ENCODE measurements around the gene CCNG2. TPM values are rescaled to one million over a fixed set of nuclear protein-coding genes. Genes with fewer than 3 reads are reported as not detected.

The CCNG2 gene
- total RNA-seq, 1 experiment from 2014 or later: 44.2 TPM

GRCh38 chr4:77163641-77164040 is 6.6 kb downstream of the CCNG2 start:
- Histone ChIP-seq H3K4me1 (replicated peaks; ENCODE audit: insufficient read depth) (peaks cover 6% of the 10 kb centered on the region), H3K4me3 (no peak overlapping the region), H3K36me3 (ENCODE audit: low read depth) (peaks cover 34% of the 10 kb centered on the region), H3K27me3 (ENCODE audit: insufficient read depth, low read depth) (no peaks in the 10 kb centered on the region), H3K9me3 (ENCODE audit: insufficient read depth, low read depth) (no peaks in the 10 kb centered on the region), H2AFZ (no peak overlapping the region), H4K20me1 (ENCODE audit: insufficient read depth) (no peaks in the 10 kb centered on the region), H3K4me2 (no peak overlapping the region), H3K27ac (no peak overlapping the region), H3F3A (ENCODE audit: insufficient read depth, low read depth) (peaks cover 2% of the 10 kb centered on the region; the same call in 1 of the 2 replicates), H3K79me2 (ENCODE audit: low read depth) (peaks cover 18% of the 10 kb centered on the region), H3K9me2 (ENCODE audit: insufficient read depth) (no peaks in the 10 kb centered on the region)
- intact Hi-C loops (cut with micrococcal nuclease; ENCODE audit: unreplicated experiment): no loop called here
- BruUV-seq (replicated peaks): no TSS peak
- ChIA-PET CTCF (no interaction called here), POLR2A (ENCODE audit: unreplicated experiment) (no interaction called here)
- TF ChIP-seq CTCF (conservative IDR thresholded peaks at IDR 0.05) (no peak), EZH2 (IDR thresholded peaks at IDR 0.05; ENCODE audit: low read depth) (no peak)
- no peak for DNase-seq

GRCh38 chr4:77167173-77167572 is 10.2 kb downstream of the CCNG2 start:
- Histone ChIP-seq H3K79me2 (ENCODE audit: low read depth) (no peaks in the 10 kb centered on the region), H3K4me2 (no peak overlapping the region), H4K20me1 (ENCODE audit: insufficient read depth) (no peaks in the 10 kb centered on the region), H3K4me1 (replicated peaks; ENCODE audit: insufficient read depth) (no peaks in the 10 kb centered on the region), H2AFZ (no peak overlapping the region), H3K36me3 (ENCODE audit: low read depth) (peaks cover 24% of the 10 kb centered on the region), H3K27ac (no peak overlapping the region), H3K9me2 (ENCODE audit: insufficient read depth) (no peaks in the 10 kb centered on the region), H3K27me3 (ENCODE audit: insufficient read depth, low read depth) (no peaks in the 10 kb centered on the region), H3K4me3 (no peak overlapping the region), H3K9me3 (ENCODE audit: insufficient read depth, low read depth) (no peaks in the 10 kb centered on the region), H3F3A (ENCODE audit: insufficient read depth, low read depth) (no peaks in the 10 kb centered on the region)
- no peak for TF ChIP-seq CTCF (conservative IDR thresholded peaks at IDR 0.05)
- TF ChIP-seq EZH2 (IDR thresholded peaks at IDR 0.05; ENCODE audit: low read depth): no peak
- intact Hi-C loops (cut with micrococcal nuclease; ENCODE audit: unreplicated experiment): no loop called here
- no TSS peak for BruUV-seq (replicated peaks)
- CTCF ChIA-PET: no interaction called here
- no peak for DNase-seq
- POLR2A ChIA-PET (ENCODE audit: unreplicated experiment): no interaction called here

GRCh38 chr4:77167866-77168265 is 10.9 kb downstream of the CCNG2 start:
- peaks cover 18% of the 10 kb centered on the region for H3K36me3 ChIP-seq (ENCODE audit: low read depth)
- no peak for DNase-seq
- H3F3A ChIP-seq (ENCODE audit: insufficient read depth, low read depth): no peaks in the 10 kb centered on the region
- BruUV-seq (replicated peaks): no TSS peak
- H3K27me3 ChIP-seq (ENCODE audit: insufficient read depth, low read depth): no peaks in the 10 kb centered on the region
- H3K4me2 ChIP-seq: no peak overlapping the region
- TF ChIP-seq EZH2 (IDR thresholded peaks at IDR 0.05; ENCODE audit: low read depth) (no peak), CTCF (conservative IDR thresholded peaks at IDR 0.05) (no peak)
- no peaks in the 10 kb centered on the region for H4K20me1 ChIP-seq (ENCODE audit: insufficient read depth)
- POLR2A ChIA-PET (ENCODE audit: unreplicated experiment): no interaction called here
- no peaks in the 10 kb centered on the region for H3K9me2 ChIP-seq (ENCODE audit: insufficient read depth)
- H3K4me3 ChIP-seq: no peak overlapping the region
- intact Hi-C loops (cut with micrococcal nuclease; ENCODE audit: unreplicated experiment): no loop called here
- H2AFZ ChIP-seq: no peak overlapping the region
- CTCF ChIA-PET: no interaction called here
- no peak overlapping the region for H3K27ac ChIP-seq
- no peaks in the 10 kb centered on the region for H3K9me3 ChIP-seq (ENCODE audit: insufficient read depth, low read depth)
- H3K4me1 ChIP-seq (replicated peaks; ENCODE audit: insufficient read depth): no peaks in the 10 kb centered on the region
- H3K79me2 ChIP-seq (ENCODE audit: low read depth): no peaks in the 10 kb centered on the region

Data from PC-9 (cell line).